IMR-90 (cell line): ENCODE data around the gene SLCO2B1. TPM values are rescaled to one million over a fixed set of nuclear protein-coding genes. Genes with fewer than 3 reads are reported as not detected.

Experiments
- ATAC-seq: fragments of 200-7000 bp; cut with Tn5 transposase; 2 replicates; pipeline ENCODE4 v1.9.1; 2020; ENCODE audit warnings: low read depth, mild to moderate bottlenecking, moderate library complexity
- BruUV-seq: library from RNA; stranded (reverse); fragments of 400-500 nt; replicated peaks from 2 replicates; lab custom pipeline; 2021; lab: Mats Ljungman, UMichigan
- CTCF ChIA-PET: fragments of 300-600 bp; formaldehyde crosslinking; extraction: SDS; loops from one replicate; lab custom pipeline; 2021; ENCODE audit warnings: antibody characterized with exemption; lab: Yijun Ruan, JAX
- POLR2A ChIA-PET: fragments of 300-600 bp; sonication (Branson Sonifier 250); formaldehyde crosslinking; loops from one replicate; lab custom pipeline; 2022; ENCODE audit warnings: antibody characterized with exemption; ENCODE audit not compliant: unreplicated experiment; lab: Charles Lee
- DNase-seq: peaks from one replicate; pipeline ENCODE4 v3.0.0; 2013
- H2AFZ ChIP-seq: replicated peaks from 2 replicates; pipeline ENCODE3; 2013; ENCODE audit warnings: low read length, mild to moderate bottlenecking; ENCODE audit not compliant: poor library complexity
- H2AK5ac ChIP-seq: 2 replicates; pipeline ENCODE4 v1.6.1; 2013; ENCODE audit warnings: low read depth, low read length, inconsistent platforms
- H2AK9ac ChIP-seq: replicated peaks from 2 replicates; pipeline ENCODE3; 2013; ENCODE audit warnings: mild to moderate bottlenecking, low read depth, low read length, moderate library complexity; ENCODE audit not compliant: poor library complexity
- H2BK120ac ChIP-seq: 2 replicates; pipeline ENCODE4 v1.6.1; 2013; ENCODE audit warnings: low read depth, low read length, inconsistent platforms
- H2BK15ac ChIP-seq: 3 replicates; pipeline ENCODE4 v1.6.1; 2013; ENCODE audit warnings: low read depth, low read length, inconsistent platforms
- H2BK20ac ChIP-seq: 2 replicates; pipeline ENCODE4 v1.6.1; 2013; ENCODE audit warnings: low read depth, mild to moderate bottlenecking, inconsistent platforms, low read length, moderate library complexity
- H2BK5ac ChIP-seq: 2 replicates; pipeline ENCODE4 v1.6.1; 2013; ENCODE audit warnings: mild to moderate bottlenecking, low read depth, low read length, inconsistent platforms; ENCODE audit not compliant: poor library complexity, severe bottlenecking
- H3K14ac ChIP-seq: replicated peaks from 2 replicates; pipeline ENCODE4 v1.6.1; 2013; ENCODE audit warnings: low read depth, low read length, inconsistent platforms
- H3K18ac ChIP-seq: 2 replicates; pipeline ENCODE4 v1.6.1; 2013; ENCODE audit warnings: low read depth, low read length, control low read depth
- H3K23ac ChIP-seq: 2 replicates; pipeline ENCODE4 v1.6.1; 2013; ENCODE audit warnings: low read depth, low read length, inconsistent platforms
- H3K27ac ChIP-seq: 2 replicates; pipeline ENCODE4 v1.5.1; 2013; ENCODE audit warnings: mild to moderate bottlenecking, control low read depth, low read length; ENCODE audit not compliant: insufficient read depth
- H3K27me3 ChIP-seq: 2 replicates; pipeline ENCODE4 v1.6.1; 2013; ENCODE audit warnings: low read length; ENCODE audit not compliant: control insufficient read depth, insufficient read depth
- H3K36me3 ChIP-seq: 2 replicates; pipeline ENCODE4 v1.6.1; 2013; ENCODE audit warnings: low read length, mixed read lengths; ENCODE audit not compliant: control insufficient read depth, insufficient read depth
- H3K4ac ChIP-seq: 2 replicates; pipeline ENCODE4 v1.6.1; 2013; ENCODE audit warnings: low read depth, low read length, inconsistent platforms
- H3K4me1 ChIP-seq: 2 replicates; pipeline ENCODE4 v1.6.1; 2013; ENCODE audit warnings: low read length, mixed read lengths; ENCODE audit not compliant: control insufficient read depth, insufficient read depth
- H3K4me2 ChIP-seq: 2 replicates; pipeline ENCODE4 v1.6.1; 2013; ENCODE audit warnings: low read depth, mild to moderate bottlenecking, control low read depth, low read length, moderate library complexity
- H3K4me3 ChIP-seq: 2 replicates; pipeline ENCODE4 v1.5.1; 2013; ENCODE audit warnings: low read depth, mild to moderate bottlenecking, control low read depth, low read length, moderate library complexity; ENCODE audit not compliant: insufficient read depth
- H3K56ac ChIP-seq: 2 replicates; pipeline ENCODE4 v1.6.1; 2013; ENCODE audit warnings: low read length, inconsistent platforms; ENCODE audit not compliant: insufficient read depth; ENCODE audit errors: extremely low read depth
- H3K79me1 ChIP-seq, 2 experiments: 2 replicates each; pipeline ENCODE4 v1.6.1; 2013; ENCODE audit warnings: low read length in 2 of 2, inconsistent platforms in 1 of 2, low read depth in 1 of 2
- H3K9ac ChIP-seq: 2 replicates; pipeline ENCODE4 v1.6.1; 2013; ENCODE audit warnings: low read depth, low read length, control low read depth
- H3K9me1 ChIP-seq: 2 replicates; pipeline ENCODE4 v1.6.1; 2013; ENCODE audit warnings: low read length, inconsistent platforms; ENCODE audit not compliant: insufficient read depth
- H3K9me3 ChIP-seq: 2 replicates; pipeline ENCODE4 v1.6.1; 2013; ENCODE audit warnings: low read length; ENCODE audit not compliant: control insufficient read depth, insufficient read depth
- H4K20me1 ChIP-seq: 2 replicates; pipeline ENCODE4 v1.6.1; 2013; ENCODE audit warnings: low read length, inconsistent platforms; ENCODE audit not compliant: insufficient read depth
- H4K5ac ChIP-seq: 2 replicates; pipeline ENCODE4 v1.6.1; 2013; ENCODE audit warnings: mild to moderate bottlenecking, low read depth, low read length, control low read depth
- H4K8ac ChIP-seq, 2 experiments: 2 replicates each; pipeline ENCODE4 v1.6.1; 2013; ENCODE audit warnings: low read depth in 2 of 2, low read length in 2 of 2, control low read depth in 1 of 2, inconsistent platforms in 1 of 2
- H4K91ac ChIP-seq: 2 replicates; pipeline ENCODE4 v1.6.1; 2013; ENCODE audit warnings: low read depth, low read length, inconsistent platforms; ENCODE audit not compliant: insufficient read depth
- CEBPB ChIP-seq: IDR thresholded peaks from 2 replicates; pipeline ENCODE4 v1.6.1; 2012; ENCODE audit warnings: low read depth, low read length, improper control_type of control experiment
- CHD1 ChIP-seq: IDR thresholded peaks from 2 replicates; pipeline ENCODE4 v1.6.1; 2012; ENCODE audit warnings: low read depth, low read length, improper control_type of control experiment
- MAFK ChIP-seq: IDR thresholded peaks from 2 replicates; pipeline ENCODE4 v1.6.1; 2012; ENCODE audit warnings: low read depth, low read length, improper control_type of control experiment
- MAZ ChIP-seq: IDR thresholded peaks from 2 replicates; pipeline ENCODE4 v1.6.1; 2012; ENCODE audit warnings: low read depth, mild to moderate bottlenecking, low read length, improper control_type of control experiment, moderate library complexity, borderline replicate concordance
- MXI1 ChIP-seq: IDR thresholded peaks from 2 replicates; pipeline ENCODE4 v1.6.1; 2012; ENCODE audit warnings: low read depth, mild to moderate bottlenecking, low read length, moderate library complexity, borderline replicate concordance
- NFE2L2 ChIP-seq: fragments of 150-350 bp; IDR thresholded peaks from 2 replicates; pipeline ENCODE4 v1.6.1; 2016; ENCODE audit warnings: low read depth, mild to moderate bottlenecking, low read length
- POLR2A ChIP-seq: IDR thresholded peaks from 2 replicates; pipeline ENCODE4 v1.6.1; 2012; ENCODE audit warnings: mild to moderate bottlenecking, low read depth, low read length
- RAD21 ChIP-seq: IDR thresholded peaks from 2 replicates; pipeline ENCODE4 v1.6.1; 2012; ENCODE audit warnings: low read length, improper control_type of control experiment
- RFX5 ChIP-seq: IDR thresholded peaks from 2 replicates; pipeline ENCODE4 v1.8.0; 2012; ENCODE audit warnings: low read depth, mild to moderate bottlenecking, low read length, moderate library complexity
- SMC3 ChIP-seq: fragments of 150-350 bp; IDR thresholded peaks from 2 replicates; pipeline ENCODE4 v1.6.1; 2016; ENCODE audit warnings: low read depth, mild to moderate bottlenecking, antibody characterized with exemption, low read length, moderate library complexity
- USF2 ChIP-seq: fragments of 150-350 bp; IDR thresholded peaks from 2 replicates; pipeline ENCODE4 v1.6.1; 2017; ENCODE audit warnings: mild to moderate bottlenecking, antibody characterized with exemption, low read length, low read depth
- WGBS, 2 experiments: methylation state at CpG; one replicate each; pipeline versions ENCODE4 v1.1.5 to v1.1.7; 2013; ENCODE audit warnings: missing lambda C conversion rate in 2 of 2; ENCODE audit not compliant: insufficient read length in 1 of 2; ENCODE audit errors: extremely low coverage in 2 of 2; 5-methylcytosine and 5-hydroxymethylcytosine counted together
- dilution Hi-C: fragments of 300-500 bp; cut with HindIII; formaldehyde crosslinking; loops from one replicate; pipeline ENCODE4 v1.14.3; 2018; ENCODE audit warnings: low sequenced_read_pairs; ENCODE audit not compliant: unreplicated experiment
- in situ Hi-C: fragments of 300-500 bp; cut with MboI; formaldehyde crosslinking; loops from 3 replicates; pipeline ENCODE4 v1.14.3; 2019; ENCODE audit warnings: low sequenced_read_pairs, inconsistent platforms, mixed read lengths
- intact Hi-C: fragments of 100-400 bp; cut with micrococcal nuclease; formaldehyde crosslinking; loops from 2 replicates; pipeline ENCODE4 v1.10.0; 2022
- polyA plus RNA-seq, 3 experiments: library from polyadenylated mRNA; depleted of rRNA; stranded (reverse); fragments of >200 nt; gene quantifications; 2 replicates each; pipeline ENCODE4 v1.2.3, GENCODE V29; 2012; ENCODE audit warnings: low replicate concordance in 1 of 3
- total RNA-seq: library from RNA; depleted of rRNA; stranded (reverse); fragments of >200 nt; gene quantifications from 2 replicates; pipeline ENCODE4 v1.2.3, GENCODE V29; 2012

Gene SLCO2B1
- total and polyA plus RNA-seq, 2 of the 4 experiments (the other 2 are of a cell fraction): not detected

GRCh38 chr11:75203138-75203537, 52.2 kb downstream of the SLCO2B1 start:
- no peak overlapping the region for H3K18ac ChIP-seq
- no peaks in the 10 kb centered on the region for H3K9me3 ChIP-seq
- no peak overlapping the region for H2BK120ac ChIP-seq
- H3K56ac ChIP-seq: no peak overlapping the region
- DNase-seq (no peak), ATAC-seq (no peak)
- no peaks in the 10 kb centered on the region for H3K9me1 ChIP-seq
- no peak overlapping the region for H2AK9ac ChIP-seq
- H3K23ac ChIP-seq: no peak overlapping the region
- no peak overlapping the region for H4K5ac ChIP-seq
- no peaks in the 10 kb centered on the region for H3K36me3 ChIP-seq
- H3K27ac ChIP-seq: no peak overlapping the region
- no peaks in the 10 kb centered on the region for H3K79me1 ChIP-seq
- H2BK15ac ChIP-seq: no peak overlapping the region
- H3K14ac ChIP-seq: no peak overlapping the region
- no TSS peak for BruUV-seq
- ChIA-PET CTCF (no interaction called here), POLR2A (no interaction called here)
- TF ChIP-seq USF2 (no peak), CEBPB (no peak), MAFK (no peak), MXI1 (no peak), POLR2A (no peak), MAZ (no peak), NFE2L2 (no peak), RFX5 (no peak), RAD21 (no peak), SMC3 (no peak), CHD1 (no peak)
- intact Hi-C loops: no loop called here
- H4K8ac ChIP-seq: no peak overlapping the region
- H3K27me3 ChIP-seq: peaks cover 53% of the 10 kb centered on the region
- H3K4me3 ChIP-seq: no peak overlapping the region
- no peak overlapping the region for H3K9ac ChIP-seq
- no peak overlapping the region for H3K4me2 ChIP-seq
- H4K91ac ChIP-seq: no peak overlapping the region
- no peak overlapping the region for H3K4ac ChIP-seq
- H2AK5ac ChIP-seq: no peak overlapping the region
- no peaks in the 10 kb centered on the region for H3K4me1 ChIP-seq
- dilution Hi-C loops: no loop called here
- in situ Hi-C loops: loop anchor here (5.0 kb wide), 2 partner anchors 56 to 181 kb away; no protein-coding TSS in a partner anchor
- no peak overlapping the region for H2AFZ ChIP-seq
- H4K20me1 ChIP-seq: no peaks in the 10 kb centered on the region
- no peak overlapping the region for H2BK5ac ChIP-seq
- H2BK20ac ChIP-seq: no peak overlapping the region
- WGBS, 2 experiments: no CpG with 5 or more reads among the region's 13 CpGs
